ENCODE measurements around the gene DUXB. TPM values are rescaled to one million over a fixed set of nuclear protein-coding genes. Genes with fewer than 3 reads are reported as not detected.
A peak's percentile ranks its signal among the peaks of the same experiment; 100 is the strongest.

DUXB gene
- total and polyA plus RNA-seq, 12 donors: not detected

- TF ChIP-seq CTCF (IDR thresholded peaks at IDR 0.05) (no peak), POLR2A (IDR thresholded peaks at IDR 0.05) (no peak)
- Histone ChIP-seq H3K4me1 (replicated peaks in 1 of 2) (no peaks in the 10 kb centered on the region), H3K9me3 (replicated peaks in 1 of 3) (no peaks in the 10 kb centered on the region), H3K36me3 (replicated peaks in 1 of 2) (no peaks in the 10 kb centered on the region), H3K4me3 (no peak overlapping the region), H3K27me3 (no peaks in the 10 kb centered on the region), H3K27ac (no peak overlapping the region)
- DNase-seq: no peak
- intact Hi-C loops (cut with DNase I): no loop called here
- WGBS, 4 donors: 65 to 74% (median 72%) methylated on average over 1 of the region's 1 CpG
Observed at GRCh38 chr16:75745242-75745641, 44.0 kb upstream of the DUXB start.

GRCh38 chr16:75742424-75743047 lies 41.3 kb upstream of the DUXB start:
- TF ChIP-seq CTCF (IDR thresholded peaks at IDR 0.05): no peak
- no peak for TF ChIP-seq POLR2A (IDR thresholded peaks at IDR 0.05)
- H3K9me3 ChIP-seq (replicated peaks in 1 of 3): no peaks in the 10 kb centered on the region
- no peak overlapping the region for H3K27ac ChIP-seq
- no peaks in the 10 kb centered on the region for H3K36me3 ChIP-seq (replicated peaks in 1 of 2)
- intact Hi-C loops (cut with DNase I): no loop called here
- no peaks in the 10 kb centered on the region for H3K4me1 ChIP-seq (replicated peaks in 1 of 2)
- H3K27me3 ChIP-seq: no peaks in the 10 kb centered on the region
- DNase-seq: no peak
- 17 to 30% (median 25%) methylated on average over 1 of the region's 1 CpG for WGBS, 4 donors
- H3K4me3 ChIP-seq: no peak overlapping the region

- H3K27me3 ChIP-seq: no peaks in the 10 kb centered on the region
- H3K9me3 ChIP-seq (replicated peaks in 1 of 3): no peaks in the 10 kb centered on the region
- H3K4me1 ChIP-seq (replicated peaks in 1 of 2): peaks cover 0 to 6% of the 10 kb centered on the region in 2 donors
- H3K36me3 ChIP-seq (replicated peaks in 1 of 2): no peaks in the 10 kb centered on the region
- DNase-seq: peak in 2 of 7 donors; percentile 4 to 23
- 45 to 51% (median 45%) methylated on average over 6 of the region's 6 CpGs for WGBS, 4 donors
- H3K27ac ChIP-seq: peak overlapping the region in 1 of 5 donors; percentile 15
- TF ChIP-seq POLR2A (IDR thresholded peaks at IDR 0.05) (no peak), CTCF (IDR thresholded peaks at IDR 0.05) (no peak)
- intact Hi-C loops (cut with DNase I): no loop called here
- H3K4me3 ChIP-seq: no peak overlapping the region
Observed at GRCh38 chr16:75733305-75734211, 32.3 kb upstream of the DUXB start.

- Histone ChIP-seq H3K36me3 (replicated peaks in 1 of 2) (no peaks in the 10 kb centered on the region), H3K4me1 (replicated peaks in 1 of 2) (peaks cover 0 to 6% of the 10 kb centered on the region in 2 donors), H3K4me3 (no peak overlapping the region), H3K9me3 (replicated peaks in 1 of 3) (no peaks in the 10 kb centered on the region), H3K27ac (no peak overlapping the region), H3K27me3 (no peaks in the 10 kb centered on the region)
- no peak for DNase-seq
- 21 to 37% (median 33%) methylated on average over 2 of the region's 2 CpGs for WGBS, 4 donors
- intact Hi-C loops (cut with DNase I): no loop called here
- TF ChIP-seq CTCF (IDR thresholded peaks at IDR 0.05) (no peak), POLR2A (IDR thresholded peaks at IDR 0.05) (no peak)
Observed at GRCh38 chr16:75732871-75733270, 31.6 kb upstream of the DUXB start.

Data from adrenal gland (tissue), 12 donors.